ENCODE measurements around the gene FASTK.
"Not testable (repeated sequence)": the region's sequence is repeated elsewhere in the genome, so short reads cannot be mapped to it uniquely, and the experiment has no call there.

Gene FASTK

DNA sequence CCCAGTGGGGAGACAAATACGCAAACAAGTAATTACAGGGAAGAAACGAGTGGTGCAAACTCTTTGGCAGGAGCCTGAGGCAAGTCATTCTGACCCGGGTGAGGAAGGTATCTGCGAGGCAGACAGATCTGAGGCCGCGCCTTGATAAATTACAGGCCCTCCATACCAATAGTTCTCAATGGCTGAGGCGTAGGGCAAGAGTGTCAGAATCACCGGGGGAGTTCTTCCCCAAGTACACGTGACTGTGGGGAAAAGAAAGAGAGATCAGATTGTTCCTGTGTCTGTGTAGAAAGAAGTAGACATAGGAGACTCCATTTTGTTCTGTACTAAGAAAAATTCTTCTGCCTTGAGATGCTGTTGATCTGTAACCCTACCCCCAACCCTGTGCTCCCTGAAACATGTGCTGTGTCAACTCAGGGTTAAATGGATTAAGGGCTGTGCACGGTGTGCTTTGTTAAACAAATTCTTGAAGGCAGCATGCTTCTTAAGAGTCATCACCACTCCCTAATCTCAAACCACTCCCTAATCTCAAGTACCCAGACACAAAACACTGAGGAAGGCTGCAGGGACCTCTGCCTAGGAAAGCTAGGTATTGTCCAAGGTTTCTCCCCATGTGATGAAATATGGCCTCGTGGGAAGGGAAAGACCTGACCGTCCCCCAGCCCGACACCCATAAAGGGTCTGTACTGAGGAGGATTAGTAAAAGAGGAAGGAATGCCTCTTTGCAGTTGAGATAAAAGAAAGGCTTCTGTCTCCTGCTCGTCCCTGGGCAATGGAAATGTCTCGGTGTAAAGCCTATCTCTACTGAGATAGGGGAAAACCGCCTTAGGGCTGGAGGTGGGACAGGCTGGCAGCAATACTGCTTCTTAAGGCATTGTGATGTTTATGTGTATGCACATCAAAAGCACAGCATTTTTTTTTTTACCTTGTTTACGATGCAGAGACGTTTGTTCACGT lies 53.6 kb downstream of the FASTK start:
- not testable (repeated sequence) for DNase-seq
